HCT116 (cell line): ENCODE results near the gene ZBTB37.

Experiments
- EZH2 ChIP-seq: fragments of 200-600 bp; sonication (generic); IDR thresholded peaks from 2 replicates; pipeline ENCODE4 v1.6.1; 2017; ENCODE audit warnings: antibody characterized with exemption, mixed run types
- POLR2AphosphoS5 ChIP-seq: IDR thresholded peaks from 2 replicates; pipeline ENCODE4 v1.6.1; 2011; ENCODE audit warnings: mild to moderate bottlenecking, low read depth, low read length, moderate library complexity
- RAD21 ChIP-seq: IDR thresholded peaks from 2 replicates; pipeline ENCODE4 v1.6.1; 2012; ENCODE audit warnings: low read depth, mild to moderate bottlenecking
- SRF ChIP-seq: IDR thresholded peaks from 2 replicates; pipeline ENCODE4 v1.6.1; 2012; ENCODE audit warnings: low read depth
- YY1 ChIP-seq: IDR thresholded peaks from 2 replicates; pipeline ENCODE4 v1.6.1; 2011; ENCODE audit warnings: low read length, low read depth, moderate library complexity, mild to moderate bottlenecking; ENCODE audit not compliant: insufficient replicate concordance; ENCODE audit errors: extremely low read depth
- ZFX ChIP-seq: fragments of 450-650 bp; IDR thresholded peaks from 2 replicates; pipeline ENCODE4 v1.6.1; 2017
- TF ChIP-seq, protein P1 (sequence below): IDR thresholded peaks from 2 replicates; pipeline ENCODE4 v1.6.1; 2012
- TF ChIP-seq, protein P2 (sequence below), 3 experiments: fragments of 200-600 bp in 1 of 3; sonication (generic) in 1 of 3; IDR thresholded peaks in 2 of 3; conservative IDR thresholded peaks in 1 of 3; 2 replicates each; pipeline ENCODE4 v1.5.1; 2012 to 2017; ENCODE audit warnings: low read depth in 2 of 3, low read length in 2 of 3, antibody characterized with exemption in 1 of 3, borderline replicate concordance in 1 of 3, control low read depth in 1 of 3, mild to moderate bottlenecking in 1 of 3, mixed read lengths in 1 of 3, mixed run types in 1 of 3, moderate library complexity in 1 of 3; ENCODE audit not compliant: insufficient read depth in 1 of 3
- TF ChIP-seq, protein P3 (sequence below): IDR thresholded peaks from 2 replicates; pipeline ENCODE4 v1.6.1; 2012
- TF ChIP-seq, protein P4 (sequence below): IDR thresholded peaks from 2 replicates; pipeline ENCODE4 v1.6.1; 2012; ENCODE audit warnings: low read depth

DNA sequence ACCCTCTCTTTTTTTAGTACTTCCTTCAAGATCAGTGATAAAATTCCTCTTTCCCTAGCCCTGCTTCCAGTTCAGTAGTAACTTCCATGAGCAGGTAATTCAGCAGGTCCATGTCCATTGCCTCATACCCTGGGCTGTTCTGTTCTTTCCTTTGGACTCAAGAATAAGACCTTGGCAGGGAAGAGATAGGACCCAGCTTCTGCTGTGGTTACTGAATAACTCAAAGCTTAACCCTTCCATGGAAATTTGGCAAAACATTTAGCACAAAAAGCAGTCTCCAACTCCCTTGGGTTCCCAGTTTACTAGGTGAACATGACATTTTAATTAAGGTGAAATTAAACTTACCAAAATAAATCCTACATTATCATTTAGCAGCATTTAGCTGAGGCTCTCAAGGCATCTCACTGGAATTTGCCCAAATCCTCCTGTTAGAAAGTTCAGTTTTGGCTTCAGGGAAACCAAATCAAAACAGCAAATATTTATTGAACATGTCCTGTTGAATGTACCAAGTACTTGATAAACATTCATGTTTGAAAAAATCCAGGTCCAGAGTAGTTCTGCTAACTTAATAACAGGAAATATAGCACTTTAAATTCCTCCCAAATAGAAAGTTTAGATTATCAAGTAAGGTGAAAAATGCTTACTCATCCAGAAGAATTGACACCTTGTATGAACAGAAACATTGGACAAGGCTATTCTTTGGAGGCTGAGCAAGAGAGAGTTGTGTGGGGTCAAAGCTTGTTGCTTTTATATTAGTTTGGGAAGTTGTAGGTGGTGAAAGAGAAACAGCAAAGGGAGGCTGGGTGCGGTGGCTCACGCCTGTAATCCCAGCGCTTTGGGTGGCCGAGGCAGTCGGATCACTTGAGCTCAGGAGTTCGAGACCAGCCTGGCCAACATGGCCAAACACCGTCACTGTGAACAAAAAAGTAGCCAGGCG, 57.4 kb downstream of the ZBTB37 start:
- TF ChIP-seq RAD21 (no peak), POLR2AphosphoS5 (no peak), EZH2 (no peak), ZFX (no peak), YY1 (no peak), SRF (no peak)
- TF ChIP-seq, protein P1, sequence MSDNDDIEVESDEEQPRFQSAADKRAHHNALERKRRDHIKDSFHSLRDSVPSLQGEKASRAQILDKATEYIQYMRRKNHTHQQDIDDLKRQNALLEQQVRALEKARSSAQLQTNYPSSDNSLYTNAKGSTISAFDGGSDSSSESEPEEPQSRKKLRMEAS = no peak
- TF ChIP-seq, protein P2, sequence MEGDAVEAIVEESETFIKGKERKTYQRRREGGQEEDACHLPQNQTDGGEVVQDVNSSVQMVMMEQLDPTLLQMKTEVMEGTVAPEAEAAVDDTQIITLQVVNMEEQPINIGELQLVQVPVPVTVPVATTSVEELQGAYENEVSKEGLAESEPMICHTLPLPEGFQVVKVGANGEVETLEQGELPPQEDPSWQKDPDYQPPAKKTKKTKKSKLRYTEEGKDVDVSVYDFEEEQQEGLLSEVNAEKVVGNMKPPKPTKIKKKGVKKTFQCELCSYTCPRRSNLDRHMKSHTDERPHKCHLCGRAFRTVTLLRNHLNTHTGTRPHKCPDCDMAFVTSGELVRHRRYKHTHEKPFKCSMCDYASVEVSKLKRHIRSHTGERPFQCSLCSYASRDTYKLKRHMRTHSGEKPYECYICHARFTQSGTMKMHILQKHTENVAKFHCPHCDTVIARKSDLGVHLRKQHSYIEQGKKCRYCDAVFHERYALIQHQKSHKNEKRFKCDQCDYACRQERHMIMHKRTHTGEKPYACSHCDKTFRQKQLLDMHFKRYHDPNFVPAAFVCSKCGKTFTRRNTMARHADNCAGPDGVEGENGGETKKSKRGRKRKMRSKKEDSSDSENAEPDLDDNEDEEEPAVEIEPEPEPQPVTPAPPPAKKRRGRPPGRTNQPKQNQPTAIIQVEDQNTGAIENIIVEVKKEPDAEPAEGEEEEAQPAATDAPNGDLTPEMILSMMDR (IDR thresholded peaks at IDR 0.05 in 2 of 3, conservative IDR thresholded peaks at IDR 0.05 in 1 of 3; ENCODE audit: borderline replicate concordance in 1 of 3, insufficient read depth in 1 of 3, low read depth in 2 of 3, low read length in 2 of 3) = no peak
- TF ChIP-seq, protein P3, sequence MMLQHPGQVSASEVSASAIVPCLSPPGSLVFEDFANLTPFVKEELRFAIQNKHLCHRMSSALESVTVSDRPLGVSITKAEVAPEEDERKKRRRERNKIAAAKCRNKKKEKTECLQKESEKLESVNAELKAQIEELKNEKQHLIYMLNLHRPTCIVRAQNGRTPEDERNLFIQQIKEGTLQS = no peak
- TF ChIP-seq, protein P4, sequence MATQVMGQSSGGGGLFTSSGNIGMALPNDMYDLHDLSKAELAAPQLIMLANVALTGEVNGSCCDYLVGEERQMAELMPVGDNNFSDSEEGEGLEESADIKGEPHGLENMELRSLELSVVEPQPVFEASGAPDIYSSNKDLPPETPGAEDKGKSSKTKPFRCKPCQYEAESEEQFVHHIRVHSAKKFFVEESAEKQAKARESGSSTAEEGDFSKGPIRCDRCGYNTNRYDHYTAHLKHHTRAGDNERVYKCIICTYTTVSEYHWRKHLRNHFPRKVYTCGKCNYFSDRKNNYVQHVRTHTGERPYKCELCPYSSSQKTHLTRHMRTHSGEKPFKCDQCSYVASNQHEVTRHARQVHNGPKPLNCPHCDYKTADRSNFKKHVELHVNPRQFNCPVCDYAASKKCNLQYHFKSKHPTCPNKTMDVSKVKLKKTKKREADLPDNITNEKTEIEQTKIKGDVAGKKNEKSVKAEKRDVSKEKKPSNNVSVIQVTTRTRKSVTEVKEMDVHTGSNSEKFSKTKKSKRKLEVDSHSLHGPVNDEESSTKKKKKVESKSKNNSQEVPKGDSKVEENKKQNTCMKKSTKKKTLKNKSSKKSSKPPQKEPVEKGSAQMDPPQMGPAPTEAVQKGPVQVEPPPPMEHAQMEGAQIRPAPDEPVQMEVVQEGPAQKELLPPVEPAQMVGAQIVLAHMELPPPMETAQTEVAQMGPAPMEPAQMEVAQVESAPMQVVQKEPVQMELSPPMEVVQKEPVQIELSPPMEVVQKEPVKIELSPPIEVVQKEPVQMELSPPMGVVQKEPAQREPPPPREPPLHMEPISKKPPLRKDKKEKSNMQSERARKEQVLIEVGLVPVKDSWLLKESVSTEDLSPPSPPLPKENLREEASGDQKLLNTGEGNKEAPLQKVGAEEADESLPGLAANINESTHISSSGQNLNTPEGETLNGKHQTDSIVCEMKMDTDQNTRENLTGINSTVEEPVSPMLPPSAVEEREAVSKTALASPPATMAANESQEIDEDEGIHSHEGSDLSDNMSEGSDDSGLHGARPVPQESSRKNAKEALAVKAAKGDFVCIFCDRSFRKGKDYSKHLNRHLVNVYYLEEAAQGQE = no peak
